AG09309 (cell line): ENCODE measurements around the gene PTPRE.

Source experiments
- DNase-seq: peaks from one replicate; pipeline ENCODE4 v3.0.0-alpha.2; 2010; ENCODE audit warnings: low read depth
- H3K4me3 ChIP-seq: 2 replicates; pipeline ENCODE4 v1.5.1; 2011; ENCODE audit warnings: mild to moderate bottlenecking, low read depth, low read length, moderate library complexity; ENCODE audit not compliant: control insufficient read depth
- CTCF ChIP-seq: IDR thresholded peaks from 2 replicates; pipeline ENCODE4 v1.5.1; 2011; ENCODE audit warnings: mild to moderate bottlenecking, low read depth, low read length, inconsistent platforms; ENCODE audit not compliant: insufficient read depth, control insufficient read depth; ENCODE audit errors: missing control alignments

Gene PTPRE

GRCh38 chr10:127882801-127883459 lies 24.0 kb upstream of the PTPRE start:
- DNase-seq, result no peak
- H3K4me3 ChIP-seq, result no peak overlapping the region
- TF ChIP-seq CTCF, result no peak

- TF ChIP-seq CTCF, result no peak
- DNase-seq, result no peak
- H3K4me3 ChIP-seq, result no peak overlapping the region
These were observed 23.4 kb upstream of the PTPRE start for GRCh38 chr10:127883516-127883915.

- DNase-seq, result no peak
- no peak overlapping the region for H3K4me3 ChIP-seq
- TF ChIP-seq CTCF, result no peak
These were observed 22.4 kb upstream of the PTPRE start for GRCh38 chr10:127884501-127884900.

GRCh38 chr10:127886371-127887051 lies 20.4 kb upstream of the PTPRE start:
- no peak overlapping the region for H3K4me3 ChIP-seq
- TF ChIP-seq CTCF, result no peak
- no peak for DNase-seq

- TF ChIP-seq CTCF, result no peak
- DNase-seq, result no peak
- no peak overlapping the region for H3K4me3 ChIP-seq
These were observed 19.1 kb upstream of the PTPRE start for GRCh38 chr10:127887541-127888415.

- TF ChIP-seq CTCF, result no peak
- DNase-seq, result no peak
- no peak overlapping the region for H3K4me3 ChIP-seq
These were observed 18.2 kb upstream of the PTPRE start for GRCh38 chr10:127888521-127889312.
